GM18499 (cell line): Measurements from ENCODE around the gene GPATCH2.
"Not testable (repeated sequence)": the region's sequence is repeated elsewhere in the genome, so short reads cannot be mapped to it uniquely, and the experiment has no call there.

ENCODE experiments used
- ATAC-seq: cut with Tn5 transposase; IDR thresholded peaks from one replicate; pipeline ENCODE4 v1.9.1; 2021; ENCODE audit warnings: moderate number of reproducible peaks; ENCODE audit not compliant: insufficient read depth, unreplicated experiment

The GPATCH2 gene

GRCh38 chr1:217388522-217389065 is 242.3 kb downstream of the GPATCH2 start:
- ATAC-seq: no peak

DNA sequence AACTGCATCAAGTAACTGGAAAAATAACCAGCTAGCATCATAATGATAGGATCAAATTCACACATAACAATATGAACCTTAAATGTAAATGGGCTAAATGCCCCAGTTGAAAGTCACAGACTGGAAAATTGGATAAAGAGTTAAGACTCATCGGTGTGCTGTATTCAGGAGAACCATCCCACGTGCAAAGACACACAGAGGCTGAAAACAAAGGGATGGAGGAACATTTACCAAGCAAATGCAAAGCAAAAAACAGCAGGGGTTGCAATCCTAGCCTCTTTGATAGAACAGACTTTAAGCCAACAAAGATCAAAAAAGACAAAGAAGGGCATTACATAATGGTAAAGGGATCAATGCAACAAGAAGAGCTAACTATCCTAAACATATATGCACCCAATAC is 249.1 kb downstream of the GPATCH2 start:
- not testable (repeated sequence) for ATAC-seq

DNA sequence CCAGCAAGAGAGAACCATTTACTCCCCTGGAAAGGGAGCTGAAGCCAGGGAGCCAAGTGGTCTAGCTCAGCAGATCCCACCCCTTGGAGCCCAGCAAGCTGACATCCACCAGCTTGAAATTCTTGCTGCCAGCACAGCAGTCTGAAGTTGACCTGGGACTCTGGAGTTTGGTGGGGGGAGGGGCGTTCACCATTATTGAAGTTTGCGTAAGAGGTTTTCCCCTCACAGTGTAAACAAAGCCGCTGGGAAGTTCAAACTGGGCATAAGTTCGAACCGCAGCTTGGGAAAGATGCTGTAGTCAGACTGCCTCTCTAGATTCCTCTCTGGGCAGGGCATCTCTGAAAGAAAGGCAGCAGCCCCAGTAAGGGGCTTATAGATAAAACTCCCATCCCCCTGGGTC is 251.1 kb downstream of the GPATCH2 start:
- ATAC-seq: not testable (repeated sequence)

GRCh38 chr1:217379336-217379735 is 251.6 kb downstream of the GPATCH2 start:
- ATAC-seq: no peak
